IMR-90 (cell line): Measurements from ENCODE around the gene PHF14. TPM values are rescaled to one million over a fixed set of nuclear protein-coding genes. Genes with fewer than 3 reads are reported as not detected.

Experiments used
- ATAC-seq: fragments of 200-7000 bp; cut with Tn5 transposase; 2 replicates; pipeline ENCODE4 v1.9.1; 2020; ENCODE audit warnings: low read depth, mild to moderate bottlenecking, moderate library complexity
- BruUV-seq: library from RNA; stranded (reverse); fragments of 400-500 nt; replicated peaks from 2 replicates; lab custom pipeline; 2021; lab: Mats Ljungman, UMichigan
- CTCF ChIA-PET: fragments of 300-600 bp; formaldehyde crosslinking; extraction: SDS; loops from one replicate; lab custom pipeline; 2021; ENCODE audit warnings: antibody characterized with exemption; lab: Yijun Ruan, JAX
- POLR2A ChIA-PET: fragments of 300-600 bp; sonication (Branson Sonifier 250); formaldehyde crosslinking; loops from one replicate; lab custom pipeline; 2022; ENCODE audit warnings: antibody characterized with exemption; ENCODE audit not compliant: unreplicated experiment; lab: Charles Lee
- DNase-seq: peaks from one replicate; pipeline ENCODE4 v3.0.0; 2013
- H2AFZ ChIP-seq: replicated peaks from 2 replicates; pipeline ENCODE3; 2013; ENCODE audit warnings: low read length, mild to moderate bottlenecking; ENCODE audit not compliant: poor library complexity
- H2AK5ac ChIP-seq: 2 replicates; pipeline ENCODE4 v1.6.1; 2013; ENCODE audit warnings: low read depth, low read length, inconsistent platforms
- H2AK9ac ChIP-seq: replicated peaks from 2 replicates; pipeline ENCODE3; 2013; ENCODE audit warnings: mild to moderate bottlenecking, low read depth, low read length, moderate library complexity; ENCODE audit not compliant: poor library complexity
- H2BK120ac ChIP-seq: 2 replicates; pipeline ENCODE4 v1.6.1; 2013; ENCODE audit warnings: low read depth, low read length, inconsistent platforms
- H2BK15ac ChIP-seq: 3 replicates; pipeline ENCODE4 v1.6.1; 2013; ENCODE audit warnings: low read depth, low read length, inconsistent platforms
- H2BK20ac ChIP-seq: 2 replicates; pipeline ENCODE4 v1.6.1; 2013; ENCODE audit warnings: low read depth, mild to moderate bottlenecking, inconsistent platforms, low read length, moderate library complexity
- H2BK5ac ChIP-seq: 2 replicates; pipeline ENCODE4 v1.6.1; 2013; ENCODE audit warnings: mild to moderate bottlenecking, low read depth, low read length, inconsistent platforms; ENCODE audit not compliant: poor library complexity, severe bottlenecking
- H3K14ac ChIP-seq: replicated peaks from 2 replicates; pipeline ENCODE4 v1.6.1; 2013; ENCODE audit warnings: low read depth, low read length, inconsistent platforms
- H3K18ac ChIP-seq: 2 replicates; pipeline ENCODE4 v1.6.1; 2013; ENCODE audit warnings: low read depth, low read length, control low read depth
- H3K23ac ChIP-seq: 2 replicates; pipeline ENCODE4 v1.6.1; 2013; ENCODE audit warnings: low read depth, low read length, inconsistent platforms
- H3K27ac ChIP-seq: 2 replicates; pipeline ENCODE4 v1.5.1; 2013; ENCODE audit warnings: mild to moderate bottlenecking, control low read depth, low read length; ENCODE audit not compliant: insufficient read depth
- H3K27me3 ChIP-seq: 2 replicates; pipeline ENCODE4 v1.6.1; 2013; ENCODE audit warnings: low read length; ENCODE audit not compliant: control insufficient read depth, insufficient read depth
- H3K36me3 ChIP-seq: 2 replicates; pipeline ENCODE4 v1.6.1; 2013; ENCODE audit warnings: low read length, mixed read lengths; ENCODE audit not compliant: control insufficient read depth, insufficient read depth
- H3K4ac ChIP-seq: 2 replicates; pipeline ENCODE4 v1.6.1; 2013; ENCODE audit warnings: low read depth, low read length, inconsistent platforms
- H3K4me1 ChIP-seq: 2 replicates; pipeline ENCODE4 v1.6.1; 2013; ENCODE audit warnings: low read length, mixed read lengths; ENCODE audit not compliant: control insufficient read depth, insufficient read depth
- H3K4me2 ChIP-seq: 2 replicates; pipeline ENCODE4 v1.6.1; 2013; ENCODE audit warnings: low read depth, mild to moderate bottlenecking, control low read depth, low read length, moderate library complexity
- H3K4me3 ChIP-seq: 2 replicates; pipeline ENCODE4 v1.5.1; 2013; ENCODE audit warnings: low read depth, mild to moderate bottlenecking, control low read depth, low read length, moderate library complexity; ENCODE audit not compliant: insufficient read depth
- H3K56ac ChIP-seq: 2 replicates; pipeline ENCODE4 v1.6.1; 2013; ENCODE audit warnings: low read length, inconsistent platforms; ENCODE audit not compliant: insufficient read depth; ENCODE audit errors: extremely low read depth
- H3K79me1 ChIP-seq, 2 experiments: 2 replicates each; pipeline ENCODE4 v1.6.1; 2013; ENCODE audit warnings: low read length in 2 of 2, inconsistent platforms in 1 of 2, low read depth in 1 of 2
- H3K9ac ChIP-seq: 2 replicates; pipeline ENCODE4 v1.6.1; 2013; ENCODE audit warnings: low read depth, low read length, control low read depth
- H3K9me1 ChIP-seq: 2 replicates; pipeline ENCODE4 v1.6.1; 2013; ENCODE audit warnings: low read length, inconsistent platforms; ENCODE audit not compliant: insufficient read depth
- H3K9me3 ChIP-seq: 2 replicates; pipeline ENCODE4 v1.6.1; 2013; ENCODE audit warnings: low read length; ENCODE audit not compliant: control insufficient read depth, insufficient read depth
- H4K20me1 ChIP-seq: 2 replicates; pipeline ENCODE4 v1.6.1; 2013; ENCODE audit warnings: low read length, inconsistent platforms; ENCODE audit not compliant: insufficient read depth
- H4K5ac ChIP-seq: 2 replicates; pipeline ENCODE4 v1.6.1; 2013; ENCODE audit warnings: mild to moderate bottlenecking, low read depth, low read length, control low read depth
- H4K8ac ChIP-seq, 2 experiments: 2 replicates each; pipeline ENCODE4 v1.6.1; 2013; ENCODE audit warnings: low read depth in 2 of 2, low read length in 2 of 2, control low read depth in 1 of 2, inconsistent platforms in 1 of 2
- H4K91ac ChIP-seq: 2 replicates; pipeline ENCODE4 v1.6.1; 2013; ENCODE audit warnings: low read depth, low read length, inconsistent platforms; ENCODE audit not compliant: insufficient read depth
- BHLHE40 ChIP-seq: fragments of 150-350 bp; IDR thresholded peaks from 2 replicates; pipeline ENCODE4 v1.6.1; 2016; ENCODE audit warnings: mild to moderate bottlenecking, low read depth, low read length
- CTCF ChIP-seq: conservative IDR thresholded peaks from 2 replicates; pipeline ENCODE4 v1.5.1; 2012; ENCODE audit warnings: mild to moderate bottlenecking, low read depth, low read length, improper control_type of control experiment
- MAZ ChIP-seq: IDR thresholded peaks from 2 replicates; pipeline ENCODE4 v1.6.1; 2012; ENCODE audit warnings: low read depth, mild to moderate bottlenecking, low read length, improper control_type of control experiment, moderate library complexity, borderline replicate concordance
- POLR2A ChIP-seq: IDR thresholded peaks from 2 replicates; pipeline ENCODE4 v1.6.1; 2012; ENCODE audit warnings: mild to moderate bottlenecking, low read depth, low read length
- RFX5 ChIP-seq: IDR thresholded peaks from 2 replicates; pipeline ENCODE4 v1.8.0; 2012; ENCODE audit warnings: low read depth, mild to moderate bottlenecking, low read length, moderate library complexity
- WGBS, 2 experiments: methylation state at CpG; one replicate each; pipeline versions ENCODE4 v1.1.5 to v1.1.7; 2013; ENCODE audit warnings: missing lambda C conversion rate in 2 of 2; ENCODE audit not compliant: insufficient read length in 1 of 2; ENCODE audit errors: extremely low coverage in 2 of 2; 5-methylcytosine and 5-hydroxymethylcytosine counted together
- dilution Hi-C: fragments of 300-500 bp; cut with HindIII; formaldehyde crosslinking; loops from one replicate; pipeline ENCODE4 v1.14.3; 2018; ENCODE audit warnings: low sequenced_read_pairs; ENCODE audit not compliant: unreplicated experiment
- in situ Hi-C: fragments of 300-500 bp; cut with MboI; formaldehyde crosslinking; loops from 3 replicates; pipeline ENCODE4 v1.14.3; 2019; ENCODE audit warnings: low sequenced_read_pairs, inconsistent platforms, mixed read lengths
- intact Hi-C: fragments of 100-400 bp; cut with micrococcal nuclease; formaldehyde crosslinking; loops from 2 replicates; pipeline ENCODE4 v1.10.0; 2022
- polyA plus RNA-seq, 3 experiments: library from polyadenylated mRNA; depleted of rRNA; stranded (reverse); fragments of >200 nt; gene quantifications; 2 replicates each; pipeline ENCODE4 v1.2.3, GENCODE V29; 2012; ENCODE audit warnings: low replicate concordance in 1 of 3
- total RNA-seq: library from RNA; depleted of rRNA; stranded (reverse); fragments of >200 nt; gene quantifications from 2 replicates; pipeline ENCODE4 v1.2.3, GENCODE V29; 2012

Gene PHF14
- total and polyA plus RNA-seq, 2 of the 4 experiments (the other 2 are of a cell fraction) = 8.7 to 17.2 TPM

GRCh38 chr7:11161499-11161898, 187.8 kb downstream of the PHF14 start:
- BruUV-seq = no TSS peak
- WGBS, 2 experiments = no CpG with 5 or more reads among the region's 1 CpG
- Histone ChIP-seq H4K8ac (no peak overlapping the region), H2BK5ac (no peak overlapping the region), H3K18ac (no peak overlapping the region), H3K9ac (no peak overlapping the region), H4K91ac (no peak overlapping the region), H3K23ac (no peak overlapping the region), H2AK9ac (no peak overlapping the region), H2AK5ac (no peak overlapping the region), H4K20me1 (no peaks in the 10 kb centered on the region), H3K4ac (no peak overlapping the region), H3K36me3 (no peaks in the 10 kb centered on the region), H3K9me3 (no peaks in the 10 kb centered on the region), H3K27ac (no peak overlapping the region), H2AFZ (no peak overlapping the region), H3K9me1 (no peaks in the 10 kb centered on the region), H3K27me3 (no peaks in the 10 kb centered on the region), H3K14ac (no peak overlapping the region), H3K4me3 (no peak overlapping the region), H3K4me2 (no peak overlapping the region), H2BK120ac (no peak overlapping the region), H3K4me1 (no peaks in the 10 kb centered on the region), H3K56ac (no peak overlapping the region), H2BK15ac (no peak overlapping the region), H4K5ac (no peak overlapping the region), H2BK20ac (no peak overlapping the region), H3K79me1 (no peaks in the 10 kb centered on the region)
- no peak for ATAC-seq
- dilution Hi-C loops (no loop called here), intact Hi-C loops (no loop called here), in situ Hi-C loops (no loop called here)
- CTCF ChIA-PET = no interaction called here
- POLR2A ChIA-PET = no interaction called here
- TF ChIP-seq POLR2A = no peak
- no peak for TF ChIP-seq MAZ
- TF ChIP-seq CTCF = no peak
- TF ChIP-seq RFX5 = no peak
- TF ChIP-seq BHLHE40 = no peak
- no peak for DNase-seq
